Activated CD4-positive, alpha-beta T cell treated with anti-CD3 and anti-CD28 coated beads for 36 hours (primary cell): ENCODE data around the gene DMRT1. TPM values are rescaled to one million over a fixed set of nuclear protein-coding genes. Genes with fewer than 3 reads are reported as not detected.

Experiments used
- ATAC-seq: fragments of 200-7000 bp; cut with Tn5 transposase; one replicate; pipeline ENCODE4 v1.10.0; 2021; ENCODE audit warnings: mild to moderate bottlenecking, moderate library complexity
- CTCF ChIA-PET: fragments of 350-600 bp; sonication (Branson Sonifier 250); formaldehyde crosslinking; loops from one replicate; lab custom pipeline; 2021; ENCODE audit warnings: antibody characterized with exemption; lab: Charles Lee
- POLR2A ChIA-PET: fragments of 350-600 bp; sonication (Branson Sonifier 250); formaldehyde crosslinking; loops from one replicate; lab custom pipeline; 2021; ENCODE audit warnings: antibody characterized with exemption, inconsistent platforms; lab: Charles Lee
- DNase-seq: peaks from one replicate; pipeline ENCODE4 v3.0.0-alpha.2; 2020
- H3K27ac Mint-ChIP-seq: one replicate; pipeline ENCODE4 v1.8.0; 2021; ENCODE audit warnings: mixed read lengths
- H3K27me3 Mint-ChIP-seq: one replicate; pipeline ENCODE4 v1.8.0; 2021; ENCODE audit warnings: mixed read lengths
- H3K36me3 Mint-ChIP-seq: one replicate; pipeline ENCODE4 v1.8.0; 2021; ENCODE audit warnings: low read depth, mixed read lengths
- H3K4me1 Mint-ChIP-seq: one replicate; pipeline ENCODE4 v1.8.0; 2021; ENCODE audit warnings: mixed read lengths
- H3K4me3 Mint-ChIP-seq: one replicate; pipeline ENCODE4 v1.8.0; 2021; ENCODE audit warnings: mild to moderate bottlenecking, moderate library complexity, mixed read lengths
- H3K9me3 Mint-ChIP-seq: one replicate; pipeline ENCODE4 v1.8.0; 2021; ENCODE audit warnings: low read depth, mixed read lengths
- intact Hi-C, 2 experiments: fragments of 100-400 bp; cut with DNase I in 1 of 2; cut with micrococcal nuclease in 1 of 2; formaldehyde crosslinking; loops; one replicate each; pipeline versions ENCODE4 v1.14.2 to v1.15.1; 2022 to 2024; cut with DNase I, micrococcal nuclease
- total RNA-seq, 2 experiments: library from RNA; stranded (reverse); gene quantifications; one replicate each; pipeline ENCODE4 v1.2.3, GENCODE V29; 2021

The DMRT1 gene
- total RNA-seq, 2 experiments from 2014 or later = not detected

- no peak overlapping the region for H3K27ac Mint-ChIP-seq
- CTCF ChIA-PET = interaction anchor here (0.6 to 1.2 kb wide), 5 partner anchors 10 to 119 kb away, joined by 3 to 4 read pairs (median 3); no protein-coding TSS in a partner anchor
- peaks cover 2% of the 10 kb centered on the region for H3K4me1 Mint-ChIP-seq
- ATAC-seq (peak; percentile 48), DNase-seq (peak; percentile 27)
- no peaks in the 10 kb centered on the region for H3K36me3 Mint-ChIP-seq
- H3K4me3 Mint-ChIP-seq = no peak overlapping the region
- intact Hi-C loops = loop anchor here in 1 of 2 experiments (5.0 kb wide), 1 partner anchor 618 kb away; no protein-coding TSS in a partner anchor
- H3K27me3 Mint-ChIP-seq = peaks cover 35% of the 10 kb centered on the region
- POLR2A ChIA-PET = no interaction called here
- H3K9me3 Mint-ChIP-seq = no peaks in the 10 kb centered on the region
These were observed 163.7 kb downstream of the DMRT1 start for GRCh38 chr9:1005043-1005667.

DNA sequence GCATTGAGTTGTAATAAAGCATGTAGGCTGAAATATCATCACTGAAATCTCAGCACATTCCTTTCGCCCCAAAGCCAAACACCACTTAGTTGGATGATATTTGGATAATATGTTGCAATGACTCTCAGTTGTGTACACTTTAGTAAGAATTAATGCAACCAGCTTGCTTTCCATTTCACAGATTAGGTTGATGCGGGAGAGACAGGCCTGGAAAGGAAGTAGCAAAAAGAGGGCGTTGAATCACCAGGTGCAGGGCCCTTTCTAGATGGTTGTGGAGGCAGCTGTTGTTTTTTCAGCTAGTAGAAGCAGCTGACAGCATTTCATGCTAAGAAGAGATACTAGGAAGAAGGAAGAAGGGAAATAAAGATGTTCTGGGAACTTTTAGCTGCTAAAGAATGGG, 165.8 kb downstream of the DMRT1 start:
- ChIA-PET POLR2A (no interaction called here), CTCF (interaction anchor here (0.6 kb wide), 1 partner anchor 139 kb away, joined by 3 read pairs; no protein-coding TSS in a partner anchor)
- peaks cover 36% of the 10 kb centered on the region for H3K27me3 Mint-ChIP-seq
- no peaks in the 10 kb centered on the region for H3K36me3 Mint-ChIP-seq
- no peak for ATAC-seq
- no peak overlapping the region for H3K27ac Mint-ChIP-seq
- H3K9me3 Mint-ChIP-seq = no peaks in the 10 kb centered on the region
- intact Hi-C loops = loop anchor here in 1 of 2 experiments (5.0 kb wide), 1 partner anchor 620 kb away; no protein-coding TSS in a partner anchor
- no peak for DNase-seq
- H3K4me3 Mint-ChIP-seq = no peak overlapping the region
- peaks cover 2% of the 10 kb centered on the region for H3K4me1 Mint-ChIP-seq

- Mint-ChIP-seq H3K36me3 (no peaks in the 10 kb centered on the region), H3K27me3 (peaks cover 36% of the 10 kb centered on the region), H3K9me3 (no peaks in the 10 kb centered on the region), H3K4me3 (no peak overlapping the region), H3K27ac (no peak overlapping the region), H3K4me1 (peaks cover 2% of the 10 kb centered on the region)
- ChIA-PET CTCF (interaction anchor here (0.6 to 2.9 kb wide), 4 partner anchors 115 to 546 kb away, joined by 3 to 24 read pairs (median 5); no protein-coding TSS in a partner anchor), POLR2A (no interaction called here)
- ATAC-seq (no peak), DNase-seq (no peak)
- intact Hi-C loops = loop anchor here in 1 of 2 experiments (2.0 to 5.0 kb wide), 2 partner anchors 395 to 621 kb away; no protein-coding TSS in a partner anchor
These were observed 166.7 kb downstream of the DMRT1 start for GRCh38 chr9:1008216-1008615.

- Mint-ChIP-seq H3K27me3 (peaks cover 36% of the 10 kb centered on the region), H3K4me3 (no peak overlapping the region), H3K9me3 (no peaks in the 10 kb centered on the region), H3K27ac (no peak overlapping the region), H3K36me3 (no peaks in the 10 kb centered on the region), H3K4me1 (peaks cover 2% of the 10 kb centered on the region)
- ATAC-seq (peak; percentile 98), DNase-seq (peak; percentile 85)
- intact Hi-C loops = loop anchor here in 1 of 2 experiments (1.0 to 5.0 kb wide), 3 partner anchors 116 to 622 kb away; no protein-coding TSS in a partner anchor
- CTCF ChIA-PET = interaction anchor here (0.6 to 3.2 kb wide), 27 partner anchors 9 to 1146 kb away, joined by 3 to 24 read pairs (median 3); no protein-coding TSS in a partner anchor
- POLR2A ChIA-PET = no interaction called here
These were observed 167.7 kb downstream of the DMRT1 start for GRCh38 chr9:1009101-1009707.

DNA sequence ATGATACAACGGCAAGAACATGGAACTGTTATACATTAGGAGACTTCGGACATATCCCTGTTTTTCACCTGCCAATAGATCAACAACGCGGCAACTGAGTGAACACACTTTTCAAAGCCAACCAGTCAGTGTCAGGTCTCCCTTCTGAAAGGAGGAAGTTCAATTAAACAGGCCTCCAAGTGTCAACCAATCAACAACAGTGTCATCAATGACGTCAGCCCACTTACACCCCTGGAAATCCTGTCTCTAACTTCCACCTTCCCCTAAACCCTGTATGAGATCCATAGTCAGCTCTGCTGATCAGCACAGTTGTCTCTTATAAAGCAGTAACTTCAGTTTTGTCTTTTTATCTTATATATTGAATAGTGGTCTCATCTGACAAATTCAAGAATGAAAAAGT, 171.5 kb downstream of the DMRT1 start:
- intact Hi-C loops = loop anchor here in 1 of 2 experiments (10.0 kb wide), 1 partner anchor 592 kb away; no protein-coding TSS in a partner anchor
- no peaks in the 10 kb centered on the region for H3K36me3 Mint-ChIP-seq
- H3K4me3 Mint-ChIP-seq = no peak overlapping the region
- H3K27ac Mint-ChIP-seq = no peak overlapping the region
- H3K9me3 Mint-ChIP-seq = no peaks in the 10 kb centered on the region
- POLR2A ChIA-PET = no interaction called here
- H3K27me3 Mint-ChIP-seq = peaks cover 33% of the 10 kb centered on the region
- ATAC-seq = no peak
- H3K4me1 Mint-ChIP-seq = no peaks in the 10 kb centered on the region
- no peak for DNase-seq
- CTCF ChIA-PET = interaction anchor here (0.8 kb wide), 1 partner anchor 9 kb away, joined by 3 read pairs; no protein-coding TSS in a partner anchor

- DNase-seq (no peak), ATAC-seq (no peak)
- intact Hi-C loops = loop anchor here in 1 of 2 experiments (10.0 kb wide), 1 partner anchor 591 kb away; no protein-coding TSS in a partner anchor
- ChIA-PET POLR2A (no interaction called here), CTCF (interaction anchor here (1.0 kb wide), 1 partner anchor 14 kb away, joined by 3 read pairs; no protein-coding TSS in a partner anchor)
- Mint-ChIP-seq H3K27ac (no peak overlapping the region), H3K27me3 (peaks cover 33% of the 10 kb centered on the region), H3K4me3 (no peak overlapping the region), H3K36me3 (no peaks in the 10 kb centered on the region), H3K9me3 (no peaks in the 10 kb centered on the region), H3K4me1 (no peaks in the 10 kb centered on the region)
These were observed 172.7 kb downstream of the DMRT1 start for GRCh38 chr9:1014225-1014624.

DNA sequence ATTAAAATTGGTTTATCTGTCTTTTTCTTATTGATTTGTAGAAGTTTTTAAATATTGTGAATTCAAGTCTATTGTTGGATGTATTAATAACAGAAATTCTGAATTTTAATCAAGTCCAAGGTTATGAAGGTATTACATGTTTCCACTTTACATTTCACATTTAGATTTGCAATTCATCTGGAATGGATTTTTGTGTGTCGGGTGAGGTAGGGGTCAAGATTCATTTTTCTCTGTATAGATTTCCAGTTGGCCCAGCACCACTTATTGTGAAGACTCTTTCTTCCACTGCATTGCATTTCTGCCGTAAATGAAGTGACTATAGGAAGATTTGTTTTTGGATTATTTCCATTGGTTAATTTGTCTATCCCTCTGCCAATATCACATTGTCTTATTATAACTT, 173.1 kb downstream of the DMRT1 start:
- Mint-ChIP-seq H3K9me3 (no peaks in the 10 kb centered on the region), H3K27ac (no peak overlapping the region), H3K4me1 (no peaks in the 10 kb centered on the region), H3K36me3 (no peaks in the 10 kb centered on the region), H3K4me3 (no peak overlapping the region), H3K27me3 (peaks cover 29% of the 10 kb centered on the region)
- ATAC-seq (no peak), DNase-seq (no peak)
- CTCF ChIA-PET = interaction anchor here (1.0 kb wide), 1 partner anchor 14 kb away, joined by 3 read pairs; no protein-coding TSS in a partner anchor
- intact Hi-C loops = loop anchor here in 1 of 2 experiments (10.0 kb wide), 1 partner anchor 590 kb away; no protein-coding TSS in a partner anchor
- POLR2A ChIA-PET = no interaction called here

- Mint-ChIP-seq H3K4me3 (no peak overlapping the region), H3K4me1 (no peaks in the 10 kb centered on the region), H3K36me3 (no peaks in the 10 kb centered on the region), H3K27ac (no peak overlapping the region), H3K9me3 (peaks cover 2% of the 10 kb centered on the region), H3K27me3 (peaks cover 29% of the 10 kb centered on the region)
- ATAC-seq (peak; percentile 39), DNase-seq (peak; percentile 46)
- ChIA-PET CTCF (interaction anchor here (1.5 kb wide), 1 partner anchor 8 kb away, joined by 3 read pairs; no protein-coding TSS in a partner anchor), POLR2A (no interaction called here)
- intact Hi-C loops = loop anchor here in 1 of 2 experiments (10.0 kb wide), 1 partner anchor 587 kb away; no protein-coding TSS in a partner anchor
These were observed 176.6 kb downstream of the DMRT1 start for GRCh38 chr9:1018121-1018520.

Other genes with a start within 250 kb of the DMRT1 start
- not detected for gene DMRT3, start 135.0 kb downstream of the DMRT1 start, total RNA-seq
- gene DMRT2, start 208.7 kb downstream of the DMRT1 start, total RNA-seq = not detected